SU-DHL-6 (cell line): Measurements from ENCODE around the gene GSTT2.
"Not testable (repeated sequence)": the region's sequence is repeated elsewhere in the genome, so short reads cannot be mapped to it uniquely, and the experiment has no call there.

Source experiments
- H2AFZ ChIP-seq: fragments of 200-600 bp; sonication (generic); 2 replicates; pipeline ENCODE4 v1.6.1; 2014; ENCODE audit warnings: low read depth, mild to moderate bottlenecking, moderate library complexity, mixed read lengths, antibody characterized with exemption, low read length; ENCODE audit not compliant: severe bottlenecking
- H3F3A ChIP-seq: fragments of 200-600 bp; shearing (Covaris generic); 2 replicates; pipeline ENCODE4 v1.6.0; 2016; ENCODE audit warnings: antibody characterized with exemption, mild to moderate bottlenecking; ENCODE audit not compliant: insufficient read depth
- H3K27ac ChIP-seq: fragments of 200-600 bp; sonication (generic); 2 replicates; pipeline ENCODE4 v1.5.1; 2016; ENCODE audit warnings: low read depth, mild to moderate bottlenecking, low read length, moderate library complexity, mixed read lengths
- H3K27me3 ChIP-seq: fragments of 200-600 bp; sonication (generic), shearing (Covaris generic); 2 replicates; pipeline ENCODE4 v1.6.0; 2014; ENCODE audit warnings: mild to moderate bottlenecking, low read length
- H3K36me3 ChIP-seq: fragments of 200-600 bp; sonication (generic); 2 replicates; pipeline ENCODE4 v1.6.1; 2014; ENCODE audit warnings: mild to moderate bottlenecking, low read length, mixed read lengths
- H3K4me2 ChIP-seq: fragments of 300-600, 200-600 bp; shearing (Covaris generic), sonication (generic); 2 replicates; pipeline ENCODE4 v1.6.0; 2014; ENCODE audit warnings: low read length, low read depth, mild to moderate bottlenecking; ENCODE audit not compliant: poor library complexity, severe bottlenecking
- H3K4me3 ChIP-seq: fragments of 200-600 bp; sonication (generic); 2 replicates; pipeline ENCODE4 v1.5.1; 2014; ENCODE audit warnings: antibody characterized with exemption, low read length, mild to moderate bottlenecking, mixed read lengths; ENCODE audit not compliant: insufficient read depth, poor library complexity, severe bottlenecking
- H3K79me2 ChIP-seq: fragments of 200-600 bp; sonication (generic); 2 replicates; pipeline ENCODE4 v1.6.1; 2014; ENCODE audit warnings: mild to moderate bottlenecking, low read length, moderate library complexity; ENCODE audit not compliant: insufficient read depth
- H3K9ac ChIP-seq: fragments of 200-600 bp; sonication (generic); 2 replicates; pipeline ENCODE4 v1.7.0; 2014; ENCODE audit warnings: mild to moderate bottlenecking, low read length
- H3K9me2 ChIP-seq: fragments of 200-600 bp; sonication (generic); replicated peaks from 2 replicates; pipeline ENCODE4 v1.6.1; 2014; ENCODE audit warnings: low read length; ENCODE audit not compliant: insufficient read depth
- H3K9me3 ChIP-seq: fragments of 200-600 bp; sonication (generic); 2 replicates; pipeline ENCODE4 v1.6.1; 2014; ENCODE audit warnings: low read length, mixed read lengths; ENCODE audit not compliant: insufficient read depth
- H4K20me1 ChIP-seq: fragments of 200-600 bp; sonication (generic); 2 replicates; pipeline ENCODE4 v1.6.1; 2014; ENCODE audit warnings: low read depth, mild to moderate bottlenecking, antibody characterized with exemption, low read length, moderate library complexity, mixed read lengths
- CTCF ChIP-seq: fragments of 200-600 bp; sonication (generic); IDR thresholded peaks from one replicate; pipeline ENCODE4 v1.5.1; 2017; ENCODE audit warnings: antibody characterized with exemption, mild to moderate bottlenecking, low read length, moderate library complexity; ENCODE audit not compliant: insufficient read depth, poor library complexity, severe bottlenecking
- EZH2phosphoT487 ChIP-seq: fragments of 200-600 bp; sonication (generic), shearing (Covaris generic); conservative IDR thresholded peaks from 2 replicates; pipeline ENCODE4 v1.6.1; 2018; ENCODE audit warnings: mild to moderate bottlenecking, antibody characterized with exemption, low read length, moderate library complexity, mixed read lengths

The GSTT2 gene

GRCh38 chr22:23970201-23970641, 9.7 kb upstream of the GSTT2 start:
- H3F3A ChIP-seq: 0 out of 2 replicates have a peak, but pooled peaks cover 3% of the 10 kb centered on the region
- peaks cover 16% of the 10 kb centered on the region for H3K79me2 ChIP-seq
- no peaks in the 10 kb centered on the region for H3K27me3 ChIP-seq
- no peak overlapping the region for H3K27ac ChIP-seq
- TF ChIP-seq CTCF: no peak
- TF ChIP-seq EZH2phosphoT487: no peak
- H3K9me3 ChIP-seq: no peaks in the 10 kb centered on the region
- no peak overlapping the region for H3K4me2 ChIP-seq
- no peaks in the 10 kb centered on the region for H4K20me1 ChIP-seq
- no peak overlapping the region for H3K4me3 ChIP-seq
- no peaks in the 10 kb centered on the region for H3K9me2 ChIP-seq
- no peak overlapping the region for H3K9ac ChIP-seq
- H2AFZ ChIP-seq: no peak overlapping the region
- no peaks in the 10 kb centered on the region for H3K36me3 ChIP-seq

DNA sequence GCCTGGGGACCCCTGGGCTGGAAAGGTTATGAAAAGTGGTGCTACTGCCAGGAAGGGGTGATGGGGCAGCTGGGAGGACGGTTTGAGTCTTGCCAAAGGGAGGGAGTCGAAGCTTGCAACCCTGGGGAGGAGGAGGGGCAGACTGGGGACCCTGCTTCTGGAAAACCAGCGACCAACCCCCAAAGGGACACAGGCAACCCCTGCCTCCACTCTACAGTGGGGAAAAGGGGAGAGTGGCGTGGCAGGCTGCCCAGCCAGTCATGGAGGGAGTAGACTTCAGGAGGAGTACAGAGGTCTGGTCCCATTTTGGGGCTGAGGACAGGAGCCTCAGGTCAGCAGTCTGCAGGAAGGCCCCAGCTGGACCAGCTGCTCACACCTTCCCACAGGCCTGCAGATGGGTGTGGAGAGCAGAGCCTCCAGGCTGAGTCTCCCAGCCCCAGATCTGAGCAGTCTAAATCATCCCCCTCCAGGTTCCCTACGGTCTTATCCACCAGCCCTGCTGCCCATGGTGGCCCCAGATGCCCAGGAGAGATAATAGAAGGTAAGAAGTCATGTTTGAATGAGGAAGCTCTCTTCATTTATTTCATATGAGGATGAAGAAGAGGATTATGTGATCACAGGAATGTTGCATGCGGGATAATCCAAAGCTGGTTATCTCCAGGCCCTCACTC, 9.0 kb upstream of the GSTT2 start:
- Histone ChIP-seq H3K79me2 (peaks cover 16% of the 10 kb centered on the region), H3K9me3 (no peaks in the 10 kb centered on the region), H3K36me3 (no peaks in the 10 kb centered on the region), H3K4me3 (no peak overlapping the region), H2AFZ (no peak overlapping the region), H3K4me2 (no peak overlapping the region), H4K20me1 (no peaks in the 10 kb centered on the region), H3K9me2 (no peaks in the 10 kb centered on the region), H3K9ac (no peak overlapping the region), H3F3A (0 out of 2 replicates have a peak, but pooled peaks cover 3% of the 10 kb centered on the region), H3K27ac (no peak overlapping the region), H3K27me3 (no peaks in the 10 kb centered on the region)
- no peak for TF ChIP-seq CTCF
- no peak for TF ChIP-seq EZH2phosphoT487

GRCh38 chr22:23971927-23972326, 8.0 kb upstream of the GSTT2 start:
- H3K79me2 ChIP-seq: peaks cover 16% of the 10 kb centered on the region
- H3K27me3 ChIP-seq, H3F3A ChIP-seq, H3K4me2 ChIP-seq, H3K36me3 ChIP-seq, H3K9me2 ChIP-seq, H3K4me3 ChIP-seq, H3K27ac ChIP-seq, H2AFZ ChIP-seq, H3K9ac ChIP-seq, H3K9me3 ChIP-seq, H4K20me1 ChIP-seq: not testable (repeated sequence)

- not testable (repeated sequence) for H3K27ac ChIP-seq, H3K9me2 ChIP-seq, H3F3A ChIP-seq, H3K9ac ChIP-seq, H4K20me1 ChIP-seq, H2AFZ ChIP-seq, H3K9me3 ChIP-seq, H3K4me3 ChIP-seq, H3K4me2 ChIP-seq, H3K36me3 ChIP-seq, H3K27me3 ChIP-seq
- peaks cover 13% of the 10 kb centered on the region for H3K79me2 ChIP-seq
Observed at GRCh38 chr22:23974345-23974744, 5.6 kb upstream of the GSTT2 start, which contains the start of gene DDT. Gene DDT (minus strand): TSS chr22:23974441. CDS start chr22:23974414, 27 bp downstream.

- not testable (repeated sequence) for H3K36me3 ChIP-seq, H3F3A ChIP-seq, H3K9me3 ChIP-seq, H3K9me2 ChIP-seq, H3K9ac ChIP-seq, H3K27me3 ChIP-seq, H2AFZ ChIP-seq, H3K27ac ChIP-seq, H3K4me3 ChIP-seq, H4K20me1 ChIP-seq, H3K4me2 ChIP-seq
- H3K79me2 ChIP-seq: peaks cover 12% of the 10 kb centered on the region
Observed at GRCh38 chr22:23974836-23975352, 5.0 kb upstream of the GSTT2 start.

- H3K27me3 ChIP-seq, H3K9ac ChIP-seq, H2AFZ ChIP-seq, H4K20me1 ChIP-seq, H3K4me3 ChIP-seq, H3F3A ChIP-seq, H3K9me2 ChIP-seq, H3K4me2 ChIP-seq, H3K9me3 ChIP-seq, H3K36me3 ChIP-seq, H3K27ac ChIP-seq, H3K79me2 ChIP-seq: not testable (repeated sequence)
Observed at GRCh38 chr22:23977304-23977703, 2.6 kb upstream of the GSTT2 start.
